Thoracic aorta (tissue), 2 donors: Measurements from ENCODE around the gene KAZN. TPM values are rescaled to one million over a fixed set of nuclear protein-coding genes. Genes with fewer than 3 reads are reported as not detected.

Source experiments
- ATAC-seq: fragments of 150-250 bp; one replicate; pipeline ENCODE4 v1.8.0; 2017; ENCODE audit warnings: low read depth; ENCODE audit not compliant: insufficient number of reproducible peaks, low FRiP score
- DNase-seq: peaks from one replicate; pipeline ENCODE4 v3.0.0-alpha.2; 2020; ENCODE audit warnings: low spot score
- H3K27ac ChIP-seq, 2 donors: fragments of 200-600 bp; sonication (generic); 1 replicate in 1 of 2; 2 replicates in 1 of 2; pipeline ENCODE4 v1.5.1; 2016; ENCODE audit warnings: mild to moderate bottlenecking in 2 of 2, moderate library complexity in 2 of 2
- H3K27me3 ChIP-seq: fragments of 200-600 bp; sonication (generic); replicated peaks from 2 replicates; pipeline ENCODE4 v1.6.0; 2016; ENCODE audit warnings: mild to moderate bottlenecking; ENCODE audit not compliant: insufficient read depth
- H3K36me3 ChIP-seq: fragments of 200-600 bp; sonication (generic); one replicate; pipeline ENCODE4 v1.5.1; 2016
- H3K4me1 ChIP-seq, 2 donors: fragments of 200-600 bp; sonication (generic); 1 replicate in 1 of 2; 2 replicates in 1 of 2; pipeline versions ENCODE4 v1.5.1 to v1.6.0; 2016; ENCODE audit warnings: low read depth in 2 of 2, mild to moderate bottlenecking in 1 of 2; ENCODE audit not compliant: control insufficient read depth in 1 of 2
- H3K4me3 ChIP-seq: fragments of 200-600 bp; sonication (generic); 2 replicates; pipeline ENCODE4 v1.5.1; 2016; ENCODE audit warnings: mild to moderate bottlenecking
- H3K9me3 ChIP-seq: fragments of 200-600 bp; sonication (generic); 2 replicates; pipeline ENCODE4 v1.5.1; 2016
- total RNA-seq, 2 donors: library from RNA; depleted of rRNA; stranded (reverse); fragments of >200 nt; gene quantifications; one replicate each; pipeline versions ENCODE4 v1.1.0 to v1.2.3, GENCODE V29; 2016
- TF ChIP-seq, protein P1 (sequence below): fragments of 200-600 bp; sonication (generic); IDR thresholded peaks from one replicate; pipeline ENCODE4 v1.5.1; 2019; ENCODE audit warnings: antibody characterized with exemption

KAZN gene
- total RNA-seq, 2 donors from 2014 or later, result 17.4 to 30.3 TPM

- TF ChIP-seq, protein P1, sequence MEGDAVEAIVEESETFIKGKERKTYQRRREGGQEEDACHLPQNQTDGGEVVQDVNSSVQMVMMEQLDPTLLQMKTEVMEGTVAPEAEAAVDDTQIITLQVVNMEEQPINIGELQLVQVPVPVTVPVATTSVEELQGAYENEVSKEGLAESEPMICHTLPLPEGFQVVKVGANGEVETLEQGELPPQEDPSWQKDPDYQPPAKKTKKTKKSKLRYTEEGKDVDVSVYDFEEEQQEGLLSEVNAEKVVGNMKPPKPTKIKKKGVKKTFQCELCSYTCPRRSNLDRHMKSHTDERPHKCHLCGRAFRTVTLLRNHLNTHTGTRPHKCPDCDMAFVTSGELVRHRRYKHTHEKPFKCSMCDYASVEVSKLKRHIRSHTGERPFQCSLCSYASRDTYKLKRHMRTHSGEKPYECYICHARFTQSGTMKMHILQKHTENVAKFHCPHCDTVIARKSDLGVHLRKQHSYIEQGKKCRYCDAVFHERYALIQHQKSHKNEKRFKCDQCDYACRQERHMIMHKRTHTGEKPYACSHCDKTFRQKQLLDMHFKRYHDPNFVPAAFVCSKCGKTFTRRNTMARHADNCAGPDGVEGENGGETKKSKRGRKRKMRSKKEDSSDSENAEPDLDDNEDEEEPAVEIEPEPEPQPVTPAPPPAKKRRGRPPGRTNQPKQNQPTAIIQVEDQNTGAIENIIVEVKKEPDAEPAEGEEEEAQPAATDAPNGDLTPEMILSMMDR, result no peak
- no peak for ATAC-seq
- H3K27ac ChIP-seq, result no peak overlapping the region
- H3K27me3 ChIP-seq, result no peaks in the 10 kb centered on the region
- no peaks in the 10 kb centered on the region for H3K4me1 ChIP-seq
- H3K36me3 ChIP-seq, result no peaks in the 10 kb centered on the region
- no peak overlapping the region for H3K4me3 ChIP-seq
- DNase-seq, result no peak
- no peaks in the 10 kb centered on the region for H3K9me3 ChIP-seq
Measured at GRCh38 chr1:14649976-14650375, 51.5 kb downstream of the KAZN start.

DNA sequence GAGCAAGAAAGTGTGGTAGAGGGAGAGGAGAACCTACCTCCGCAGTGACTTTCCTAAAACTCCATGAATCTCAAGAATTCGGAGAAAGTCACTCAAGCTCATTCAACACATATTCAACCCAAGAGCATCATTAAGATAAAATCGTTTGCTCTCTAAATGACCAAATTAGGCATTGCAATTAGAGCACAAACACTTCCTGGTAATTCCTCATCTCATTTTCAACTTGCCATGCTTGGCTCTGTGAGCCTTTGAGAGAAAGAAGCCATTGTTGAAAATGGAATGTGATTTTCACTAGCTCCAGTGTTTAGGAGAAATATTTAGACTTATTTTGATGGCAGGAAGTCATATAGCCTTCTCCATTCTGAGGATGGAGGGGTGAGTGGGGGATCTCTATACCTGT is 52.5 kb downstream of the KAZN start:
- Histone ChIP-seq H3K4me1 (no peaks in the 10 kb centered on the region), H3K36me3 (no peaks in the 10 kb centered on the region), H3K27ac (no peak overlapping the region), H3K27me3 (no peaks in the 10 kb centered on the region), H3K4me3 (no peak overlapping the region), H3K9me3 (no peaks in the 10 kb centered on the region)
- TF ChIP-seq, protein P1, result no peak
- ATAC-seq, result no peak
- no peak for DNase-seq

- Histone ChIP-seq H3K4me1 (no peaks in the 10 kb centered on the region), H3K27ac (no peak overlapping the region), H3K9me3 (no peaks in the 10 kb centered on the region), H3K36me3 (no peaks in the 10 kb centered on the region), H3K4me3 (no peak overlapping the region), H3K27me3 (no peaks in the 10 kb centered on the region)
- no peak for ATAC-seq
- no peak for DNase-seq
- TF ChIP-seq, protein P1, result no peak
Measured at GRCh38 chr1:14652840-14653239, 54.4 kb downstream of the KAZN start.

DNA sequence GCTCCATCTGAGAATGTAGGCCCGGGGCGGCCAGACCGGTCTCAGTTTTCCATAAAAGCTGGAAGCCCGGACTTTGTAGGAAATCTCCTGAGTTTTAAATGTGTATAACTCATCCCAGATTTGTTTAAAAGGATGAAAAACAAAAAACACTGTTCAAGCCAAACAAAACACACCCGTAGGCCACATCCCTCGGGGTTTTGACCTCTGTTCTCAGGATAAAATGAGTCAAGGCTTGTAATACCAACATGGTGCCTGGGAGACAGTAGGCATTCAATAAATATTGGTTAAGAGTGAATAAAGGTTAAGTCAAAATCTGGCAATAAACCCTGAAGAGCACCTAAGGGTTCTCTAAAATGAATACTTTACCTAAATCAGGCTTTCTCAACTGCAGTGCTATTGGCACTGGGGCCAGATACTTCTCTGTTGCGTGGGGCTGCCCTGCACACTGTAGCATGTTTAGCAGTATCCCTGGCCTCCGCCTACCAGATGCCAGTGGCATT is 55.0 kb downstream of the KAZN start:
- H3K27ac ChIP-seq, result no peak overlapping the region
- H3K4me3 ChIP-seq, result no peak overlapping the region
- TF ChIP-seq, protein P1, result no peak
- no peaks in the 10 kb centered on the region for H3K4me1 ChIP-seq
- no peak for ATAC-seq
- DNase-seq, result no peak
- no peaks in the 10 kb centered on the region for H3K9me3 ChIP-seq
- H3K27me3 ChIP-seq, result no peaks in the 10 kb centered on the region
- H3K36me3 ChIP-seq, result no peaks in the 10 kb centered on the region

DNA sequence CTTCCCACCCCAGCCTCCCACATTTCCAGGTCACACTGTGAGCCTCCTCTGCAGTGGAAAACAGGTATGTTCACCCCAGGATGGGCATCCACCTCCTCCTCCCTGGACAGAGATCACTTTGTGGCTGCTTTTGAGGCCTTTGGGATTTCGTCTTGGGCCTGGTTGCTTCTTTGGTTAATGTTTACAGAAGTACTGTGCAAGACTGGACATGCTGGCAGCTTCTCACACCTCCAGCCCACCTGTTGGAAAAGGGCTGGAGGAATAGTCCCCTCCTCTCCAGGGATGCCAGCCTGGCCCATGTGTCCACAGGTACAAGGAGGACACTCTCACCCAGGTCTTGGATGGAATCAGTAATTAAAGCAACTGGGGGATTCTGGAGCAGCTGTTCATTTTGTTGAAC is 56.1 kb downstream of the KAZN start:
- H3K9me3 ChIP-seq, result no peaks in the 10 kb centered on the region
- ATAC-seq (no peak), DNase-seq (no peak)
- no peaks in the 10 kb centered on the region for H3K36me3 ChIP-seq
- no peaks in the 10 kb centered on the region for H3K4me1 ChIP-seq
- H3K4me3 ChIP-seq, result no peak overlapping the region
- TF ChIP-seq, protein P1, result no peak
- no peak overlapping the region for H3K27ac ChIP-seq
- H3K27me3 ChIP-seq, result no peaks in the 10 kb centered on the region
